Sigmoid colon (tissue), 7 donors: Measurements from ENCODE around the gene SLIT3. TPM values are rescaled to one million over a fixed set of nuclear protein-coding genes. Genes with fewer than 3 reads are reported as not detected.

Source experiments
- DNase-seq: peaks from one replicate; pipeline ENCODE4 v3.0.0-alpha.2; 2019
- H3K27ac ChIP-seq, 4 donors: fragments of 200-600 bp; sonication (generic); one replicate each; pipeline ENCODE4 v1.5.1; 2016 to 2019; ENCODE audit warnings: mild to moderate bottlenecking in 1 of 4
- H3K27me3 ChIP-seq, 3 donors: fragments of 200-600 bp; sonication (generic); one replicate each; pipeline ENCODE4 v1.5.1; 2019; ENCODE audit warnings: mild to moderate bottlenecking in 1 of 3
- H3K36me3 ChIP-seq, 4 donors: fragments of 200-600 bp; sonication (generic); one replicate each; pipeline ENCODE4 v1.5.1; 2016 to 2019
- H3K4me1 ChIP-seq, 4 donors: fragments of 200-600 bp; sonication (generic); one replicate each; pipeline ENCODE4 v1.5.1; 2017 to 2019
- H3K4me3 ChIP-seq, 4 donors: fragments of 200-600 bp; sonication (generic); one replicate each; pipeline ENCODE4 v1.5.1; 2017 to 2019; ENCODE audit warnings: mild to moderate bottlenecking in 2 of 4, moderate library complexity in 1 of 4
- H3K9me3 ChIP-seq, 4 donors: fragments of 200-600 bp in 3 of 4; sonication (generic) in 3 of 4; one replicate each; pipeline versions ENCODE4 v1.5.1 to v1.6.1; 2013 to 2019
- CTCF ChIP-seq, 4 experiments: fragments of 450-650 bp in 3 of 4; fragments of 200-600 bp in 1 of 4; IDR thresholded peaks; one replicate each; pipeline ENCODE4 v1.5.1; 2016 to 2019; ENCODE audit warnings: antibody characterized with exemption in 4 of 4, mild to moderate bottlenecking in 3 of 4, moderate library complexity in 2 of 4
- EP300 ChIP-seq, 4 donors: sonication (generic); formaldehyde crosslinking; IDR thresholded peaks; one replicate each; pipeline ENCODE4 v1.6.1; 2017; ENCODE audit warnings: antibody characterized with exemption in 4 of 4
- POLR2A ChIP-seq, 2 donors: fragments of 450-650 bp; IDR thresholded peaks; one replicate each; pipeline ENCODE4 v1.6.1; 2016; ENCODE audit warnings: antibody characterized with exemption in 2 of 2, mild to moderate bottlenecking in 2 of 2, moderate library complexity in 2 of 2
- POLR2AphosphoS5 ChIP-seq, 4 donors: sonication (generic); formaldehyde crosslinking; IDR thresholded peaks; one replicate each; pipeline ENCODE4 v1.6.1; 2017; ENCODE audit warnings: antibody characterized with exemption in 4 of 4
- WGBS, 2 donors: extraction: QIAGEN DNeasy Blood & Tissue Kit; methylation state at CpG; one replicate each; pipeline ENCODE4 v1.1.7; 2013; 5-methylcytosine and 5-hydroxymethylcytosine counted together
- intact Hi-C: fragments of 100-400 bp; cut with DNase I; formaldehyde crosslinking; loops from one replicate; pipeline ENCODE4 v1.15.1; 2023
- polyA plus RNA-seq, 3 donors: library from polyadenylated mRNA; stranded (reverse); fragments of 200-250 nt; gene quantifications; one replicate each; pipeline ENCODE4 v1.2.3, GENCODE V29; 2013
- total RNA-seq, 4 donors: library from RNA; depleted of rRNA; stranded (reverse); fragments of >200 nt; gene quantifications; one replicate each; pipeline ENCODE4 v1.1.0, GENCODE V29; 2016
- donor health status: healthy with polysubstance abuse.
- donor health status: Bipolar disorder and iron deficiency.
- donor health status: healthy.

SLIT3 gene
- total and polyA plus RNA-seq, 7 donors: 0.23 to 46.3 (median 30.0) TPM

- peak; percentile 81 for DNase-seq
- WGBS, 2 donors: 35 to 50% methylated on average over 14 of the region's 14 CpGs
- H3K27me3 ChIP-seq: peaks cover 0 to 9% (median 0%) of the 10 kb centered on the region in 3 donors
Measured at GRCh38 chr5:169296419-169297143, 4.4 kb downstream of the SLIT3 start.

GRCh38 chr5:169295306-169295705, 5.6 kb downstream of the SLIT3 start:
- Histone ChIP-seq H3K36me3 (no peaks in the 10 kb centered on the region), H3K4me3 (no peak overlapping the region), H3K27ac (no peak overlapping the region), H3K27me3 (peaks cover 0 to 2% (median 0%) of the 10 kb centered on the region in 3 donors), H3K9me3 (no peaks in the 10 kb centered on the region), H3K4me1 (peaks cover 0 to 66% (median 51%) of the 10 kb centered on the region in 4 donors)
- no peak for TF ChIP-seq EP300 (IDR thresholded peaks at IDR 0.05)
- TF ChIP-seq POLR2A (IDR thresholded peaks at IDR 0.05): no peak
- no peak for TF ChIP-seq CTCF (IDR thresholded peaks at IDR 0.05)
- no peak for TF ChIP-seq POLR2AphosphoS5 (IDR thresholded peaks at IDR 0.05)
- WGBS, 2 donors: 82 to 83% methylated on average over 8 of the region's 8 CpGs
- intact Hi-C loops: no loop called here
- DNase-seq: no peak

More at GRCh38 chr5:169296419-169297143, 4.4 kb downstream of the SLIT3 start:
- Histone ChIP-seq H3K27ac (peak overlapping the region; percentile 45 to 91 (median 85)), H3K4me1 (peaks cover 0 to 63% (median 48%) of the 10 kb centered on the region in 4 donors), H3K4me3 (no peak overlapping the region), H3K9me3 (no peaks in the 10 kb centered on the region), H3K36me3 (no peaks in the 10 kb centered on the region)
- intact Hi-C loops: no loop called here
- TF ChIP-seq POLR2A (IDR thresholded peaks at IDR 0.05) (no peak), POLR2AphosphoS5 (IDR thresholded peaks at IDR 0.05) (peak in 2 of 4 donors; percentile 18 to 41)

- H3K27me3 ChIP-seq: no peaks in the 10 kb centered on the region
- TF ChIP-seq POLR2A (IDR thresholded peaks at IDR 0.05) (no peak), POLR2AphosphoS5 (IDR thresholded peaks at IDR 0.05) (no peak), CTCF (IDR thresholded peaks at IDR 0.05) (no peak)
- no peaks in the 10 kb centered on the region for H3K9me3 ChIP-seq
- peaks cover 0 to 72% (median 55%) of the 10 kb centered on the region in 4 donors for H3K4me1 ChIP-seq
- intact Hi-C loops: no loop called here
- 82 to 89% methylated on average over 6 of the region's 6 CpGs for WGBS, 2 donors
- H3K4me3 ChIP-seq: no peak overlapping the region
- DNase-seq: no peak
- H3K27ac ChIP-seq: no peak overlapping the region
- H3K36me3 ChIP-seq: no peaks in the 10 kb centered on the region
Measured at GRCh38 chr5:169294621-169295020, 6.3 kb downstream of the SLIT3 start.

DNA sequence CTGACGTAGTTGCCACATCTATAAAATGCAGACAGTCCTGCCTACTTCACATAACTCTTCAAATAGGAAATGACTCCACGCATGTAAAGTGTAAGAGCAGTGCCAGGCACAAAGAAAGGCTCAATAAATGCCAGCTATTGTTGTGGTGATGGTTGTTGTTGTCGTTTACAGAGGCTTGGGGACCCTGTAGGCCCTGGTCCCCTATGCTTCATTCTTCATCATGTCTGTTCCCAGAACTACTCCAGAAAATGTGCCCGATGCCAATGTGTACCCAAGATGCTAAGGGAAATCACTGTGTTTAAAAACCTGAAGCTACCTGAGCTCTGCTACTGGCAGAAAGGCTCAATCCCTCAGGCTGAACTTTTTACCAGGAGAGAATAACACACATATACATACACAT, 9.1 kb downstream of the SLIT3 start:
- no peak overlapping the region for H3K4me3 ChIP-seq
- no peak for DNase-seq
- H3K9me3 ChIP-seq: no peaks in the 10 kb centered on the region
- WGBS, 2 donors: 61 to 71% methylated on average over 4 of the region's 4 CpGs
- H3K27ac ChIP-seq: no peak overlapping the region
- no peak for TF ChIP-seq POLR2A (IDR thresholded peaks at IDR 0.05)
- TF ChIP-seq CTCF (IDR thresholded peaks at IDR 0.05): peak in 1 of 4 experiments; percentile 15
- H3K27me3 ChIP-seq: no peaks in the 10 kb centered on the region
- H3K4me1 ChIP-seq: peaks cover 0 to 72% (median 61%) of the 10 kb centered on the region in 4 donors
- intact Hi-C loops: no loop called here
- no peaks in the 10 kb centered on the region for H3K36me3 ChIP-seq

- Histone ChIP-seq H3K4me3 (no peak overlapping the region), H3K27ac (peak overlapping the region in 1 of 4 donors; percentile 82), H3K9me3 (no peaks in the 10 kb centered on the region), H3K36me3 (no peaks in the 10 kb centered on the region), H3K4me1 (peaks cover 0 to 72% (median 59%) of the 10 kb centered on the region in 4 donors), H3K27me3 (no peaks in the 10 kb centered on the region)
- intact Hi-C loops: no loop called here
- DNase-seq: no peak
- TF ChIP-seq CTCF (IDR thresholded peaks at IDR 0.05) (no peak), POLR2AphosphoS5 (IDR thresholded peaks at IDR 0.05) (no peak), POLR2A (IDR thresholded peaks at IDR 0.05) (no peak), EP300 (IDR thresholded peaks at IDR 0.05) (no peak)
- 68 to 79% methylated on average over 6 of the region's 6 CpGs for WGBS, 2 donors
Measured at GRCh38 chr5:169290895-169291294, 10.0 kb downstream of the SLIT3 start.
